ENCODE data around the gene CASQ1.
A peak's percentile ranks its signal among the peaks of the same experiment; 100 is the strongest.

CASQ1 gene

DNA sequence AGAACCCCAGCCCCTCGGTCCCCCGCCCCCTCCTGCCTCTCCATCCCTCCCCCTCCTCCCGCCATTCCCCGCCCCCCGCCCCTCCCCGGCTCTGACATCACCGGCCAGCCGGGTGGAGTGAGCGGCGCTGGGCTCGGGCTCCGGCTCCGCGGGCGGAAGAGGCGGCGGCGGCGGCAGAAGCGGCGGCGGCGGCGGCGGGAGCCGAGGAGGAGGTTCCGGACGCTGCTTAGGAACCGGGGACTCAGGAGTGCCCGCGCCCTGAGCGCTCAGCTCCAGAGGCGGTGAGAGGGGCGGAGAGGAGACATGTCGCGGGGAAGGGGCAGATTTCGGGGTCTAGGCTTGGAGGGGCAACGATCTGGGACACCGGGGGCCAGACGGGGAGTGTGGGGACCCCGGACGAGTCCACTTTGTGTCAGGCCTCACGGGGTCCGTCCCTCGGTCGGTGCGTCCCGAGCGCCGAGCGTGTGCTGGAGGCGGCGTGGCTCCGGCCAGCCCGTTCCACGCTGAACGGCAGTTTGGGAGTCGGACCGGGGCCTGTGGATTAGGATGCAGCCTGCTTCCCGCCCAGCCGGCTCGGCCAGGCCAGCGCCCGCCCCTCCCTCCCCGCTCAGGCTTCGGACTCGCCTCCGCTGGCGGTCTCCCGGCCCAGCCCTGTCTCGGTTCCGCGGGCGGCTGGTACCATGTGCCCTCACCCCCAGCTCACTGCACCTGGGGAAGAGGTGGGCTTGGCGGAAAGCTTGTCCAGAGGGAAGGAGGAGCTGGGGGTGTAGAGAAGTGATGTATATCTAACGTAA, 15.1 kb downstream of the CASQ1 start, which contains the start of gene PEA15:
TSS of gene PEA15 (plus strand) at position 143 of the 794 bp plus-strand sequence. CDS start 6,161 bp downstream, outside the sequence.
- peak; percentile 89 for DNase-seq

DNA sequence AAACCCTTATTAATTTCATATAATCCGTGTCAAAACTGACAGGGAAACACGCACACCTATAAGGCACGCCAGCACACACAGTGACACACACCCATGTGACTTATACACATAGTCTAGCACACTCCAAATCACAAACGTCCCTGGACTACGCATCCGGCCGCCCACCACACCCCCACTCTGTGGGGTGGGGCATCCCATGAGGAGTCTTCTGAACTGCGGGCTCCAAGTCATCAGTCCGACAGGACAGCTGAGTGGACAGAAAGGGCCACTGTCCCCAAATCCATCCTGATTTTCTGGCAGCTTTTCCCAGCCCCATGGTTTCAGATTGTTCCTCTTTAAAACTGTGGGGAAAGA, 15.6 kb downstream of the CASQ1 start:
- peak; percentile 65 for DNase-seq

DNA sequence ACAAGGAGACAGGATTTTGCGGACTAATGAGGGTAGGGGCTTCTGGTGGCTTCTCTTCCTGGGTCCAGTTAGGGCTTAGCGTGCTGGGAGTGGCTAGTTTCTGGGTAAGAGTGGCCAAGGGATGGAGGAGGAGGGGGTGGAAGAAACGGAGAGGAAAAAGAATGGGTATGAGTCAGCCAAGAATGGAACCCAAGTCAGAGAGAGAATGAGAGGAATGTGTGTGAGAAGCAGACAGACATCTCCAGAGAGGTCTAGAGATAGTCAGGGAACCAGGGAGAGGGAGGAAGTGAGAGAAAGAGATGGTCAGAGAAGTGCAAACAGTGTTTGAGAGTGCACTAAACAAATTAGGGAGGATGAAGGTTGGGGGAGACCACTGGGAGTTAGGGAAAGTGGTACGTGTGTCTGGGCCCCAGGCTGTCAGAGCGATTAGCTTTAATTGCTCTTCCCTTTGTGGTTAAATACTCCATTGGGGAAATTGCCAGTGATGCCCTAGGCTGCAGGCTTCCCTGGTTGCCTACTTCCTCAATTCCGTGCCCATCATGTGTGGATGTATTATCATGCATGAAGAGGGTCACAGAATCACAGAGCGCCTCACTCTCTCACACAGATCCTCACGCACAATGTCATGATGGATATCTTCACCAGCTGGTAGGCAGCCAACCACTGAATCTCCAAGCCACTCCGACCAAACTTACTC, 16.2 kb downstream of the CASQ1 start:
- DNase-seq = peak; percentile 95

DNA sequence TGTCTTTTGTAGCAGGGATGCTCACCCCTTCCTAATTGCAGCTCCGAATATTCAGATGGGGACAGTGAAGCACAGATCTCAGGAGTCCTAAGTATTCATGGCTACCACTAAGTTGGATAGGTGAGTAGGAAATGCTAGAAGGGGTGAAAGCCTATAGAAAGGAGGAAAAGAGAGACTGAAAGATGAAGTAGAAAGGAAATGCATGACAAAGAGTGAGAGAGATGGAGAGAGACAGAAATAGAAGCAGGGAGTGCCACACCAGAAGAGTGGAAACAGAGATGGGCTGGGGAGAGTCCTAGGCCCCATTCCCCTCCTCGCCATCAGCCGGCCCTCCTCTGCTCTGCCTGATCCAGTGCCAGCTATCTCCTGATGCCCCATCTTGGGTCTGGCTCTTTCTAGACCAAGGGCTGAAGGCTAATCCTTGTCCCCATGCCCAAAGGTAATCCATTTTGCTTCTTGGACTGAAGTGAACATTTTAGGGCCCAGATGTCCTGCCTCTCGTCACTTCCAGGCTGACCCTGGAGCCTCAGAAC, 16.8 kb downstream of the CASQ1 start:
- no peak for DNase-seq

GRCh38 chr1:160207771-160208556, 17.6 kb downstream of the CASQ1 start:
- no peak for DNase-seq

DNA sequence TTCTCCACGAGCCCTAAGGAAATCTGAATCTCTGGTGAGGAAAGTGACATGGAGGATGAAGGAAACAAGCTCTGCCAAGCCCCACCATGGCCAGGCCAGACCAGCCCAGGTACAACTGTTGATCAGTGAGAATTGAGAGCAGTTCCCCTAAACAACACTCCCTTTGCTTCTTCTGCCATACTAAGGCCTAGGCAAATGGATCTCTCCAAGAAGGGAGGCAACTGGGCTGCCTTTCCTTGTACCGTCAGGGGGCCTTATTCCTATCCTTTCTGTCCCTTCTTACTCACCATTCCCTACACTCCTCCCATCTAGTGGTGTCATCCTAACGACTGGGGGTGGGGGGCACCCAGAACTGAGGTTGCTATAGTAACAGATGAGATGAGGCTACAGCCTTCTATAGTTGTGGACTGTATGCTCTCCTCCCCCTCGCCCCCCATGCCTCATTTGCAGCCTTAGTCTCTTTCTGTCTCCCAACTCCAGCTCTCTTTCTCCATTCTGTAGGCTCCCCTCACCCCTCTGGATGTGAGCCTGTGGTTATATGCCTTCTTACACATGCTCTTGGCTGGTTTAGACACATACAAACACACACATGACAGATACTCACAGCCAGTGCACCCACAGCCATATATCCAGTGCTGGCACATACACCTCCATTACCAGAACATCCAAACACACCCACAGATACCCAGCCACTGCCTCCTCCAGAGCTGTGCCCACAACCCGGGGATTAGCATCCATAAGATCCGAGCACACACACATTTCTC, 18.4 kb downstream of the CASQ1 start:
- no peak for DNase-seq

DNA sequence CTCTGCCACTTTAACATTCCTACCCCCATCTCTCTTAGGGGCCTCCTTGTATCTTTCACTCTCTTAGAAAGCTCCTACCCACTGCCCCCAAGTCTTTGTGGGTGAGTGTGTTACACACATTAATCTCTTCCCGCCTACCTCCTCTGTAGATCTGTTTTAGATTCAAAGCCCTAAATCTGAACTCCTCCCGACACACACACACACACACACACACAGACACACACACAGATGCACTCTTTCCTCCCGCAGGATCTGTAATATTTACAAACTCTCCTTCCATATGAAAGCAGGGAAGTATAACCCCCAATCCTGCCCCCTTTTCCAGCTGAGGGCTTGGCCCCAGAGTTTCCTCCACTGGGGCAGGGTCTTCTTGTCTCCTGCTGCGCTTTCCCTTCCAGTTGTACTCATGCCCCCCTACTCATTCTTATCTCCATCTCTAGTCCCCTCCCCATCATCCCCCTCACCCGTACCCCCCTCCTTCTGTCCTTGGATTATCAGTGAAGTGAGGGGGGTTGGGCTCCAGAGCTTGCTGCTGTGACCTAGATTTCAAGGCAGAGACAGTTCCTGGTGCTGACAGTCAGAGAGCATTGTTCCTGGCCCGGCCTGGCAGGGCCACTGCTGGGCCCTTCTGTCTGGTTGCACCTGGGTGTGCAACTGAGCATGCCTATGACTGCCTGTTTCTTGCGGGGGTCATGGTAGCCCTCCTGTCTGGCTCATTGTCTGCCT, 19.1 kb downstream of the CASQ1 start:
- DNase-seq = peak; percentile 18

DNA sequence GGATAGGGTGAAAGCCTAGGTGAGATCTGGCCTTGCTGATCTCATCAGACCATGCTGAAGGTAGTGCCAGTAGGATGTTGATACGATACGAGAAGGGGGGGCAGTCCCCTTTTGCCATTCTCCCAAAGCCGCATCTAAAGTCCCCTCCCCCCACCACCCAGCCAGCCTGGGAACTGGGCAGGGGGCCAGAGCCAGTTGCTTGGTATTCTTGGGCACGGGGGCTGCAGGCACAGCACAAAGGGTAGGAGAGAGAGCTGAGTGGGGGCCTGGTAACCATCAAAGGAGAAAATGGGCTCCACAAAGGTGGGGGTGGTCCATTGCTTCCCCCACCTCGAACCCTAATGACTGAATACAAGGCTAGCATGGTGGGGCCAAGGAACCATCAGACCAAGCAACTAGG, 20.2 kb downstream of the CASQ1 start:
- DNase-seq = no peak

- DNase-seq = no peak
Measured at GRCh38 chr1:160211046-160211790, 20.8 kb downstream of the CASQ1 start.

DNA sequence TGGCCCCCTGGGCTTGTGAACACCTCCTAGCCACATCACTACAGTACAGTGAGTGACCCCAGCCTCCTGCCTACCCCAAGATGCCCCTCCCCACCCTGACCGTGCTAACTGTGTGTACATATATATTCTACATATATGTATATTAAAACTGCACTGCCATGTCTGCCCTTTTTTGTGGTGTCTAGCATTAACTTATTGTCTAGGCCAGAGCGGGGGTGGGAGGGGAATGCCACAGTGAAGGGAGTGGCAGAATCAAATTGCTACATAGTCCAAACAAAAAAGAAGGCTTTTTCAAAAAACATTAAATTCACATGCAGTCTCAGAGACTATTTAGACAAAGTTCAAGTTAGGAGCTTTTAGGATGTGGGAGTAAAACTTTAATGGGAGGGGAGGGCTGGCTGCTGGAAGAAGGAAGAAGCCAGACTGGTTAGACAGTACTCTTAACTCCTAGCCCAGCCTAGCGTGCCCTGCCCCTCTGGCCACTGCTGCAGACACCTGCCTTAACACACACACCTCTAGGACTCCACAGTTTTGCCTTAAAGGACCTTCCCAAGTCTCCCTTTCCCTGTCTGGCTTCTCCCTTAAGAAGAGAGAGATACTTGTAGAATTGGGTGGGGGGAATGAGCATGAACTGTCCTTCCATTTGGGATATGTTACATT, 24.2 kb downstream of the CASQ1 start:
- DNase-seq = no peak

DNA sequence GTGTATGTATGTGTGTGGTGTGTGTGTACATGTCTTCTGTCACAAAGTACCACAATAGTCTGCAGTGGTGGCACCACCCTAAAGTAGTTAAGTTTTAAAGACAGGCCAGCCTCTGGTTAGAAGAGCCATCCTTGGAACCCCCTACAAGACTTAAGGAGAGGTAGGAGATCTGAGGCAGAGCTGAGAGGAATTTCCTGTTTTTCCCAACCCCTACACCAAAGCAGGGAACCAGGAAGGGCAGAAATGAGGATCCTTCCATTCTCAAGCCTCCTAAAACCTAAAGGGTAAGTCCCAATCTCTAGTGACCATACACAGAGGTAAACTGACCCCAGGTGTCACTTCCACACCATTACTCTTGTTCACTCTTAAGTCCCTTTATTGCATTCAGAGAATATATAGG, 25.9 kb downstream of the CASQ1 start:
- DNase-seq = no peak

DNA sequence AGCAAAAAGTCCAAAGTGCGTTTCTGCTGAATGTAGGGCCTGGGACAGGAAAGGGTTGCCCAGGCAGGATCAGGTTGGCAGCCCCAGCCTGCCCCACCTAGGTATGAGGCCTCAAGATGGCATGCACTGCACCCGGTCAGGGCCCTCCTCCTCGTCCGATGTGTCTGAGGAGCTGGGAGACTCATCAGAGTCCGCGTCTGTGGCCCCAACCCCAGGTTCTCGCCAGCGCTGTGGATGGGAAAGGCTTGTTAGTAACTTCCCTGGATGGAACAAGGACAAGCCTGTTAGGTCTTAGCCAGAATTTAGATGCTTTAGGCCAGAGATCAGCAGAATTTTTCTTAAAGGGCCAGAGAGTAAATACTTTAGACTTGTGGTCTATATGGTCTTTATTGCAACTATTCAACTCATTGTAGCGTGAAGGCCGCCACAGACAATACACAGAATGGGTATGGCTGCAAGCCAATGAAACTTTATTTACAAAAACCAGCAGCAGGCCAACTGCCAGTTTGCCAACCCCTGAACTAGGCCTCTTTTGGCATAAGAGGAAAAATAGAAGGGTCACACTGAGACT, 27.2 kb downstream of the CASQ1 start:
- peak; percentile 89 for DNase-seq

GRCh38 chr1:160219062-160219929, 28.9 kb downstream of the CASQ1 start:
- peak; percentile 83 for DNase-seq

DNA sequence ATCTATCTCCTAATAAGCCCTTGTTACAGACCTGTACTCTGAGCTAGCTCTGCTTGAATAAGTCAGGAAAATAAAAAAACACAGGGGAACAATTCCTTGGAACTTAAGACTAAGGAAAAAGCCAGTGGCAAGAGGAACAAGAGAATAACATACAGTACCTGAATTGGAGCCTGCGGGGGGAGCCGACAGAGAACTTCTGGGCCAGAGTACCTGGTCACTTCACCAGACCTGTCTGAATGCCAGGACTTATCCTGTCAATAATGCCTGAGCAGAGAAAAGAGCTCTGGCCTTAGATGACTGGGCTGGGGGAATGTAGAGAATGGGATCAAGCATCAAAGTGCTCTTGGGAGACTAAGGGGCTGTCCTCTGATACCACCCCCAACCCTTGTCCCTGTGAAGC, 29.9 kb downstream of the CASQ1 start:
- no peak for DNase-seq

DNA sequence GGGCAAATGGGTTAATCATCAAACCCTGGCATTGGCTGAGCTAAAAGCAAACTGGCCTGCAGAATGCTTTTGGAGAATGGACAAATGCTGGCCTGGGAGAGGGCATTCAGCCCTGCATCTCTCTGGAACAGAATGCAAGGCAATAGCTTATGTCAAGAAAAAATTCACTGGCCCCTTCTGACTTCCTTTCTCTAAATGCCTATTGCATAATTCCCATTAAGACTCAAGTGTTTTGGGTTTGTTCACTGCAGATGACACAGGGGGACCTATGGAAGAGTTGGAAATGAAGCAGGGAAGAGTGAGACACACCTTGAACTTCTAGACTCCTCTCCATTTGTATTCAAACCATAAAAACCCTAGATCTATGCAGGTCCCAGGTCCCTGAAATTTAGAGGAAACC, 30.7 kb downstream of the CASQ1 start:
- DNase-seq = no peak

DNA sequence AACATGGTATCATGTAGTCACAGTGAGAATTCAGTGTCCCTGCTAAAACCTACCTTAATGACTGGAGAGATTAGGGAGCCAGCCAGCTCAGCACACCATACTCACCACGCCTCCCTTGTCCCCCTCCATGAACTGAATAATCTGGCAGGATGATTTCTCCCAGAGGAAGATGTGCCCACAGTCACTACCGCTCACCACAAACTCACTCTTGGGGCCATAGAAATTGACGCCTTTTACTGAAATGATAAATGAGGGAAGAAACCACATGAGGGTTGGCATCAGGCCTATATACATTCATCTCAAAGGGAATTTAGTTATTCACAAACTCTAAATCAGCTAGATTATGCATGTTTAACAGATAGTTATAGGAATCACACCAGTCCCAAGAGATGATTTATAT, 32.2 kb downstream of the CASQ1 start:
- no peak for DNase-seq

DNA sequence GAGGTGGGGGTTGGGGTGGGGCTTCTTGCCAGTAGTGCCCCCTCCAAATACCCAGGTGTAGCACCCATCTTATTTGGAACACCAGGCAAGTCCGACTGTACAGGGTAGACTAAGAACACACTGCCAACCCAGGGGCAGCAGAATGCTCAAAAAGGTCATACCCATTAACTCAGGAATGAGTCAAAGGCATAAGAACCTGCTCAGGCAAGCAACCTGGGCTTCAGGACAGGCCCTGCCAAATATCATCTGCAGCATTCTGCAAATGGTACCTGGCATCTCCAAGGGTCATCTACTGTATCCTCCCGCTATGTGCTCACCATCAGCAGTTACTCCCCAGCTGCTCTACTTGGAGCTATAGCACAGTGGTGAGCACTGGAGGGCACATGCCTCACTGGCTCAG, 34.2 kb downstream of the CASQ1 start:
- no peak for DNase-seq

DNA sequence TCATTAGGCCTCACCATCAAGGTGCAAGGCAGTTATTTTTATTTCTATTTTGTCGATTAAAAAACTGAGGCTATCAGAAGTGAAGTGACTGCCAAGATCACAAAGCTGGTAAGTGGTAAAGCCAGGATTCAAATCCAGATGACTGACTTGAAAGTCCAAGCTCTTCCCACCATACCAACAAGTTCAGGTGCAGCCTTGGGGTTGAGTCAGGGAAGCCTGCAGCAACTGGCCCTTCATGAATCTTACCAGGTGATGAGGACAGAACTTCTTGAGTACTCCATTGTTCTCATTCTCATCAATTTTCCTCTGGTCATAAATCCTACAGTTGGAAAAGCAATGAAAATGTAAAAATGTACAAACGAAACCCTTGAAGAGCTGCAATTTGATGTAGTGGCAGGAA, 35.0 kb downstream of the CASQ1 start:
- DNase-seq = no peak

- DNase-seq = no peak
Measured at GRCh38 chr1:160226623-160227022, 36.2 kb downstream of the CASQ1 start.

Measured in NCI-H69 (cell line).